ENCODE data around the gene ST6GAL1.
"Not testable (repeated sequence)": the region's sequence is repeated elsewhere in the genome, so short reads cannot be mapped to it uniquely, and the experiment has no call there.

Gene ST6GAL1, protein sequence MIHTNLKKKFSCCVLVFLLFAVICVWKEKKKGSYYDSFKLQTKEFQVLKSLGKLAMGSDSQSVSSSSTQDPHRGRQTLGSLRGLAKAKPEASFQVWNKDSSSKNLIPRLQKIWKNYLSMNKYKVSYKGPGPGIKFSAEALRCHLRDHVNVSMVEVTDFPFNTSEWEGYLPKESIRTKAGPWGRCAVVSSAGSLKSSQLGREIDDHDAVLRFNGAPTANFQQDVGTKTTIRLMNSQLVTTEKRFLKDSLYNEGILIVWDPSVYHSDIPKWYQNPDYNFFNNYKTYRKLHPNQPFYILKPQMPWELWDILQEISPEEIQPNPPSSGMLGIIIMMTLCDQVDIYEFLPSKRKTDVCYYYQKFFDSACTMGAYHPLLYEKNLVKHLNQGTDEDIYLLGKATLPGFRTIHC

DNA sequence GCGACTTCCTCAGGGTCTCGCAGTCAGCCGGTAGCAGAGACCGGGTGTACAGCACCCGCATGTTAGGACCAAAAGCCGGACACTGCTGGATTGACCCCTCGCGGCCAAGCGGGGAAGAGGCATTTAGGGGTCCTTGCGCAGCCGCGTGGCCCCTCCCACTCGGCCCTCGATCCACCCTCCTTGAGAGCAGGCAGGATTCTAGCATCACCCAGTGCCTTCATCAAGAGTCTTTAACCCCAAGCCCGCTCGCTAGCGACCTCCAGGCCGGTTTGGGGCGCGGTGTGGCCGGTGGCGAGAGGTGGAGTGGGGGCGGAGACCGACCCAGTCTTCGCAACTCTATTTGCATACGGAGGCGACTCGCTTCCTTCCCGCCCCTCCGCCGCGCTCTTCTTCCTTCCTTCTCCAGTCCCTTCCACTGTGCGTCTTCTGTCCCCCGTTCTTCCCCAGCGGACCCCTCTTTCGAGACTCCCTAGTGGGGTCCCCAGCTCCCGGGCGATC lies at the start of gene ST6GAL1:
ST6GAL1 (plus strand) TSS at position 384 of the 498 bp plus-strand sequence. CDS start 112,178 bp downstream, outside the sequence.
- peak in 1 of 2 donors; percentile 48 for DNase-seq (ENCODE audit: low read depth in 1 of 2, low spot score in 1 of 2)

DNA sequence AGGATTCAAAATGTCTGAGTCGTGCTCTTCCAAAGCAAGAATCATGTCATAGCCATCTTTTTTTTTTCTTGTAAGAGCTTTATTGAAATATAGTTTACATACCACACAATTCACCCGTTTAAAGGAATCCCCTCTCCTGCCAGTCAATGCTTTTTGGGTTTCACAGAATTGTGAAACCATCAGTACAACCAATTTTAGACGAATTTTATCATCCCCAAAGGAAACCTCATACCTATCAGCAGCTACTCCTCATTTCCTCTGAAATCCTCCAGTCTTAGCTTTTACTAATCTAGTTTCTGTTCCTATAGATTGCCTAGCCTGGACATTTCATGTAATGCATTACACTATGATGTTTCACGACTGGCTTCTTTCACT lies 48.2 kb upstream of the ST6GAL1 start:
- DNase-seq (ENCODE audit: low read depth in 1 of 2, low spot score in 1 of 2) = peak in 1 of 2 donors; percentile 21

DNA sequence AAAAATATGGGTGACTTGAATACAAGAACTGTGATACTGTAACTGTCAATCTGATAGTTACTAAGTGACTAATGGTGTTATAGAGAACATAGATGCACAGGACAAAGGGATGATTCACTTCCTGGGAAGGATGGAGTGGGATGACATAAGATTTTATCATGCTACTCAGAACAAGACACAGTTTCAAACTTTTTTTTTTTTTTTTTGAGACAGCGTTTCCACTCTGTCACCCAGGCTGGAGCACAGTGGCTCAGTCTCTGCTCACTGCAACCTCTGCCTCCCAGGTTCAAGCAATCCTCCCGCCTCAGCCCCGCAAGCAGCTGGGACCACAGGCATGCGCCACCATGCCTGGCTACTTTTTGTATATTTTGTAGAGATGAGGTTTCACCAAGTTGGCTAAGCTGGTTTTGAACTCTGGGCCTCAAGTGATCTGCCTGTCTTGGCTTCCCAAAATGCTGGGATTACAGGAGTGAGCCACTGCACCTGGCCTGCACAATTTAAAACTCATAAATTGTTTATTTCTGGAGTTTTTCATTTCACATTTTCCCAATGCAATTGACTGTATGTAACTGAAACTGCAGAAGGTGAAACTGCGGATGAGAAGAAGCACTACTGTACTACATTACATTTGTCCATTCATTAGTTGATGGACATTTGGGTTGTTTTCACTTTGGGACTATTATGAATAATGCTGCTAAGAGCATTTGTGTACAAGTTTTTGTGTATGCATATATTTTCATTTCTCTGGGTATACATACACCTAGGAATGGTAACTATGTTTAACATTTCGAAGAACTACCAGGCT lies 47.2 kb upstream of the ST6GAL1 start:
- DNase-seq (ENCODE audit: low read depth in 1 of 2, low spot score in 1 of 2) = peak; percentile 17 to 41

DNA sequence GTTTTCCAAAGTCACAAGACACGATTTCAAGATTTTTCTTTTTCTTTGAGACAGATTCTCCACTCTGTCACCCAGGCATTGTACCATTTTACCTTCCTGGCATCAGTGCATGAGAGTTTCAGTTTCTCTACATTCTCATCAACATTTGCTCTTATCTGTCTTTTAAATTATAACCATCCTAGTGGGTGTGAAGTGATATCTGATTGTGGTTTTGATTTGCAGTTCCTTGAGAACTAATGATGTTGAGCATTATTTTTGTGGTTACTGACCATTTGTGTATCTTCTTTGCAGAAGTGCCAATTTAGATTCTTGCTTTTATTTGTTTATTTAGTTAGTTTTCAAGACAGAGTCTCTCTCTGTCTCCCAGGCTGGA lies 46.7 kb upstream of the ST6GAL1 start:
- DNase-seq (ENCODE audit: low read depth in 1 of 2, low spot score in 1 of 2) = no peak

DNA sequence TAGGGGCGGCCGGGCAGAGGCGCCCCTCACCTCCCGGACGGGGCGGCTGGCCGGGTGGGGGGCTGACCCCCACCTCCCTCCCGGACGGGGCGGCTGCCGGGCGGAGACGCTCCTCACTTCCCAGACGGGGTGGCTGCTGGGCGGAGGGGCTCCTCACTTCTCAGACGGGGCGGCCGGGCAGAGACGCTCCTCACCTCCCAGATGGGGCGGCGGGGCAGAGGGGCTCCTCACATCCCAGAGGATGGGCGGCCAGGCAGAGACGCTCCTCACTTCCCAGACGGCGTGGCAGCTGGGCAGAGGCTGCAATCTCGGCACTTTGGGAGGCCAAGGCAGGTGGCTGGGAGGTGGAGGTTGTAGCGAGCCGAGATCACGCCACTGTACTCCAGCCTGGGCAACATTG lies 45.5 kb upstream of the ST6GAL1 start:
- DNase-seq (ENCODE audit: low read depth in 1 of 2, low spot score in 1 of 2) = not testable (repeated sequence)

DNA sequence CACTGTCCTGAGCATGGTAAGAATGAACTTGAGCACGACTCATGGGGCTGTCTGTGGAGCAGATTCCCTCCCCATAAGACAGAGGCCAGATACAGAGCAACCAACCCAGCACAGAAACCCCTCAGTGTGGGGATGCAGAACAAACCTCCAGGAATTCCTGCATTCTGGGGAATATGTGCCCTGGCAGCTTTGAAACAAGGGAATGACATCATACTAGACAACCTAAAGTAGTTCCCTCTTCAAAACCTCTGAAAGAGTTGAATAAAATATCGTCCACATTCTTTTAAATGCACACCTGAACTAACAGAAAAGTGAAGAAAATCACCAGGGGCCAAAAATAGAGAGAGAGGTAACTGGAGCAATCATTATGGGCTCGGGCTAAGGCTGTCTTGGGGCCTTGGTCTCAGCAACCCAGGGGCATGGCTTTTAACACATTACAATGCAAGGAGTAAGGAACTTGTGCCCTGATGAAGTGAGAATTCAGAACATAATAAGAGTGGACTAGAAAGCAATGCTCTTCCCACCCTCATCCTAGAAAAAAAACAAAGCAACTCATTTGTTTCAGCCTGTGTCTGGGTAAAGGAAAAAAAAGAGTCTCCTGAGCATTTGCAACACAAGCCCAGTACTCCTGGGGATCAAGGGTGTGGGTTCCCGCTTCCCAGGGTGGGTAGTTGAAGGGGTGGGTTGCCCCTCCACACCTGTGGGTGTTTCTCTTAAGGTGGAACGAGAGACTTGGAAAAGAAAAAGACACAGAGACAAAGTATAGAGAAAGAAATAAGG lies 43.9 kb upstream of the ST6GAL1 start:
- DNase-seq (ENCODE audit: low read depth in 1 of 2, low spot score in 1 of 2) = no peak

DNA sequence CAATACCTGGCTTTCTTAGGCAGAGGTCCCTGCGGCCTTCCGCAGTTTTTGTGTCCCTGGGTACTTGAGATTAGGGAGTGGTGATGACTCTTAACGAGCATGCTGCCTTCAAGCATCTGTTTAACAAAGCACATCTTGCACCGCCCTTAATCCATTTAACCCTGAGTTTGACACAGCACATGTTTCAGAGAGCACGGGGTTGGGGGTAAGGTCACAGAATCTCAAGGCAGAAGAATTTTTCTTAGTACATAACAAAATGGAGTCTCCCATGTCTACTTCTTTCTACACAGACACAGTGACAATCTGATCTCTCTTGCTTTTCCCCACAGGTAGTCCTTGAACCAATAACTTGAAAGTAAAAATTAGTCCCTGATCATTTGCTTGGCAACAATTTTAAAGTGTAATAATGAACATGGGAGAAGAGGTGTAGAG lies 42.8 kb upstream of the ST6GAL1 start:
- DNase-seq (ENCODE audit: low read depth in 1 of 2, low spot score in 1 of 2) = not testable (repeated sequence)

DNA sequence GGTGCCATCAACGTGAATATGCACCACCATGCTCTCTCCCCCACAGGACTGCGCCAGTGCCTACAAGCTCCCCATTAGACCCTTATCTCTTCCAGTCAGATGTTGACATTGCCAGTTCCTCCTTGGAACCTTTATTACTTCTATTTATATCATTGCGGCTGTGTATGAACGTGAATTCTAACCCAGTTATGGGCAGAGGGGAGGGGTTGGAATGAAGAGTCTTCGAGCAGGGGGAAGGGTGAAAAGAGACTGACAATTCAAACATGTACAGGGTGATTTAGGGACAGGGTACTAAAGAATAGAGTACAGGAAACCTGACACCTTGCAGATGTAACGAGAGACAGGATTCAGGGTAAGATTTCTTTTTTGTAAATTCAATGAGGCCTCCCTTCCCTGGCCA lies 41.8 kb upstream of the ST6GAL1 start:
- no peak for DNase-seq (ENCODE audit: low read depth in 1 of 2, low spot score in 1 of 2)

DNA sequence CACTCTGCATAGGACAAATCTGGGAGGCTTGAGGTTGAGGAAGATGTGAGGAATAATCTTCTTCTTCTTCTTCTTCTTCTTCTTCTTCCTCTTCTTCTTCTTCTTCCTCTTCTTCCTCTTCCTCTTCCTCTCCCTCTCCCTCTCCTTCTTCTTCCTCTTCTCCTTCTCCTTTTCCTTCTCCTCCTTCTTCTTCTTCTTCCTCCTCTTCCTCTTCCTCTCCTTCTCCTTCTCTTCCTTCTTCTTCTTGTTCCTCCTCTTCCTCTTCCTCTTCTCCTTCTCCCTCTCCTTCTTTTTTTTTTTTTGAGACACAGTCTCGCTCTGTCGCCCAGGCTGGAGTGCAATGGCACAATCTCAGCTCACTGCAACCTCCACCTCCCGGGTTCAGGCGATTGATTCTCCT lies 40.6 kb upstream of the ST6GAL1 start:
- DNase-seq (ENCODE audit: low read depth in 1 of 2, low spot score in 1 of 2) = not testable (repeated sequence)

DNA sequence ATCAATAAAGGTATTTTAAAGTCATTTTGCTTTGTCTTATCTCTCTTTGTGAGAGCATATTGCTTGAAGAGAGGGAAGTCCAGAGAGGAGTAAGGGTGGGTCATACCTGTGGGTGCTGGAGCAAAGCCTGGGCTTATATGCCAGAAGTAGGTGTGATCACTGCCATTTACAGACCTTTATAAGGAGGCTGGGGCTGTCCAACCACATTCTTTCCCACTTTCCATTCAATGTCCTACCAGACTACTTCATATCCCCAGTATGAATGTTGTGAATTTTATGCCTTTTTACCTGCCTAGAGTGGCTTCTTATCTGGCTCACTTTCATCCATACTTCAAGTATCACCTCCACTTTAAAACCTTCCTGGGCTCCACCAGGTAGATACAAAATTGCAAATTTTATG lies 39.4 kb upstream of the ST6GAL1 start:
- no peak for DNase-seq (ENCODE audit: low read depth in 1 of 2, low spot score in 1 of 2)

DNA sequence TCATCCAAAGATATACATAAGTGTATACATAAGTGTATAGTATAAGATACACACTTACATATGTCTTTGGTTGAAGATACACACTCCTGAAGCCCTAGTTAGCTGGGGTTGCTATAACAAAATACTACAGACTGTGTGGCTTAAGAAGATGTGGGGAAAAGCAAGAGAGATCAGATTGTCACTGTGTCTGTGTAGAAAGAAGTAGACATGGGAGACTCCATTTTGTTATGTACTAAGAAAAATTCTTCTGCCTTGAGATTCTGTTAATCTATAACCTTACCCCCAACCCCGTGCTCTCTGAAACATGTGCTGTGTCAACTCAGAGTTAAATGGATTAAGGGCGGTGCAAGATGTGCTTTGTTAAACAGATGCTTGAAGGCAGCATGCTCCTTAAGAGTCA lies 37.3 kb upstream of the ST6GAL1 start:
- DNase-seq (ENCODE audit: low read depth in 1 of 2, low spot score in 1 of 2) = not testable (repeated sequence)

DNA sequence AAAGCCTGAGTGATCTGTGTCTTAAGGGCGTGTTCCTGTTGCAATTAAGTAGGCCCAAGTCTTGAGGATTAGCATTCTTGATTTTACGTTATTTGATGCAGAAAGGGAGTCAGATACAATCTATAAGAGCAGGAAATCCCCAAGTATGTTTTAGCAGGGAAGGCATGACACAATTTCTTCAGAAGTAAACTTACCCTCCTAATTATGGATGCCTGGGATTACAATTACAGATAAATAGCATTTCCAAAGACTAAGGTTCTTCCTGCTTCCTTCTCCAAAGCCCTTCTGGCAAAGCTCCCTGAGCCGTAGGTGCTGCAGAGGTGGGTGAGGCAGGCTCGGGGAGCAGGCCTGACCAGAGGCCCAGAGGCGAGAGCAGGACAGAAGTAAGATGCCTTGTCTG lies 34.9 kb upstream of the ST6GAL1 start:
- DNase-seq (ENCODE audit: low read depth in 1 of 2, low spot score in 1 of 2) = no peak

DNA sequence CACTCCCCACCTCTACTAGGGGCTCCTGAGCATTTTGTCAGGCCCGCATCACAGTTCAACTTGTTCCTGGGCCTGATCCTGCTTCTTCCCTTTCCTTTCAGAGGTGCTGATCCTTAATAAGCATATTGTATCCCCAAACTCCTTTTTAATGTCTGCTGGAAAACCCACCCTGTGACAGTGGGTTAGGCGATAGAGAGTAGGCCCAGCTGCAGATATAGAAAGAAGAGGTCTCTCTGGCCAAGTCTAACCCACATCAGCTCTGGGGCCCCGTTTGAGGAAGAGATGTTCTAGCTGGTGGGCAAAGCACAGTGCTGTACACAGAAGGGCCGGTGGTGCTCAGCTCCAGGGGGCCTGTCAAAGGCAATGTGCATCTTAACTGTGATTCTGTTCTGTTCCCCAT lies 34.3 kb upstream of the ST6GAL1 start:
- DNase-seq (ENCODE audit: low read depth in 1 of 2, low spot score in 1 of 2) = no peak

DNA sequence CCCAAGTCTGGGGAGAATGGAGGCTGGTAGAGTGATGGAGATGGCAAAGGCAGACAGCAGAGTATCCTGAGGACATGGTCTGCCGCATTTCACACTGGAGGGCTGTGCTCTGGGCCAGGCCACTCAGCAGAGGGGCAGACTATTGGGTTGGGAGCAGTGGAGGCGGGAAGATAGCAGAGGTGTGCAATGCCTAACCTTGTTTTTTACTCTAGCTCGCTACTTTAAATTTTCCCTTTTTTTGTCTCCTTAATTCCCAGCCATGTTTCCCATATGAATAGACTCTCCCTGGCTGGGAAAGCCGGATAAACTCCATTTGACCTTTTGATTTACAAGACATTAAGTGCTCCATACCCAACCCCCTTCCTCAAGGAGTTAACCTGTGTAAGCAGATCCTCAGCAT lies 33.5 kb upstream of the ST6GAL1 start:
- no peak for DNase-seq (ENCODE audit: low read depth in 1 of 2, low spot score in 1 of 2)

DNA sequence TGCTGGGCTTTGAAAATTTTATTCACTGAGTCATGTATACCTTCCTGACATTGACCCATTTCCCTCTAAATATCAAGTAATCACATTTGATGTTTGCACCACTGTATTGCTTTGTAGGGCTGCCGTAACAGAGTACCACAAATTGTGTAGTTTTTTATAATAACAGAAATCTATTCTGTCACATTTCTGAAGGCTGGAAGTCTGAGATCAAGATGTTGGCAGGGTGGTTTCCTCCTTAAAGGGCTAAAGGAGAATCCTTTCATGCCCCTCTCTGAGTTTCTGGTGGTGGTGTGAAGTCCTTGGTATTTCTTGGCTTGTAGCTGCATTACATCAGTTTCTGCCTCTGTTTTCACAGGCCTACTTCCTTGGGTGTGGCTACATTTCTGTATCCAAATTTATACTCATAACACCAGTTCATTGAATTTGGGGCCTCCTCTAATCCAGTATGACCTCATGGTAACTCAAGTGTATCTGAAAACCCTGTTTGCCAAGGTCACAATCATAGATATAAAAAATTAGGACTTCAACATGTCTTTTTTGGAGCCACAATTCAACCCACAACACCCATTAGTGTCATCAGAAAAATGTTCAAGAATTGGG lies 29.1 kb upstream of the ST6GAL1 start:
- DNase-seq (ENCODE audit: low read depth in 1 of 2, low spot score in 1 of 2) = no peak

DNA sequence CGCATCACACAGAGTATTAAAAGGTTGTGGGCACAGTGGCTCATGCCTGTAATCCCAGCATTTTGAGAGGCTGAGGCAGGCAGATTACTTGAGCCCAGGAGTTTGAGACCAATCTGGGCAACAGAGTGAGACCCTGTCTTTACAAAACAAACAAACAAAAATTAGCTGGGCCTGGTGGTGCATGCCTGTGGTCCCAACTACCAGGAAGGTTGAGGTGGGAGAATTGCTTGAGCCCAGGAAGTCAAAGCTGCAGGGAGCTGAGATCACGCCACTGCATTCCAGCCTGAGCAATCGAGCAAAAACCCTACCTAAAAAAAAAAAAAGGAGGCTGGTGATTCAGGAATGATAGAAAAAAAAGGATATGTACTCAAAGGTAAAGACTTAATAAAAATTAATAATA lies 28.2 kb upstream of the ST6GAL1 start:
- no peak for DNase-seq (ENCODE audit: low read depth in 1 of 2, low spot score in 1 of 2)

DNA sequence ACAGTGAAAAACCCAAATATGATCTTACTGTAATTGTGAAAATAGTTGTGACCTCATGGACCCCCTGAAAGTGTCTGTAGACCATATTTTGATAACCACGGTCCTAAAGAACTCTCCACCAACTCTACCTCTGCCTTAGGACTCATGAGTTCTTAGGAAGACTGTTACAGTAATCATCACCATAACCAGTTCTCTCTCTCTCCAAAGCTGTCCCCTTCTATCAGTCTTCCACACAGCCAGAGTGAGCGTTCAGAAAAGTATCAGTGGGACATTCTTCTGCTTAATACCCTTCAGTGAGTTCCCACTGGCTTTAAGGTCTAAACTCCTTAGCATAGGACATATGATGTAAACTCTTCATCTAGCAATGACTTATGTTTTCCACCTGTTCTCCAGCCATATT lies 27.6 kb upstream of the ST6GAL1 start:
- no peak for DNase-seq (ENCODE audit: low read depth in 1 of 2, low spot score in 1 of 2)

DNA sequence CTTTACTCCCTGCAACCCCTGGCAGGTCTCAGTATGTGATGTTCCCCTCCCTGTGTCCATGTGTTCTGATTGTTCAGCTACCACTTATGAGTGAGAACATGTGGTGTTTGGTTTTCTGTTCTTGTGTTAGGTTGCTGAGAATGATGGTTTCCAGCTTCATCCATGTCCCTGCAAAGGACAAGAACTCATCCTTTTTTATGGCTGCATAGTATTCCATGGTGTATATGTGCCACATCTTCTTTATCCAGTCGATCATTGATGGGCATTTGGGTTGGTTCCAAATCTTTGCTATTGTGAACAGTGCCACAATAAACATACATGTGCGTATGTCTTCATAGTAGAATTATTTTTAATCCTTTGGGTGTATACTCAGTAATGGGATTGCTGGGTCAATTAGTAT lies 26.6 kb upstream of the ST6GAL1 start:
- DNase-seq (ENCODE audit: low read depth in 1 of 2, low spot score in 1 of 2) = not testable (repeated sequence)

DNA sequence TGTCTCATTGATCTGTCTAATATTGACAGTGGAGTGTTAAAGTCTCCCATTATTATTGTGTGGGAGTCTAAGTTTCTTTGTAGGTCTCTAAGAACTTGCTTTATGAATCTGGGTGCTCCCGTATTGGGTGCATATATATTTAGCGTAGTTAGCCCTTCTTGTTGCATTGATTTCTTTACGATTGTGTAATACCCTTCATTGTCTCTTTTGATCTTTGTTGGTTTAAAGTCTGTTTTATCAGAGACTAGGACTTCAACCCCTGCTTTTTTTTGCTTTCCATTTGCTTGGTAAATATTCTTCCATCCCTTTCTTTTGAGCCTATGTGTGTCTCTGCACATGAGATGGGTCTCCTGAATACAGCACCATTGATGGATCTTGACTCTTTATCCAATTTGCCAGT lies 23.3 kb upstream of the ST6GAL1 start:
- not testable (repeated sequence) for DNase-seq (ENCODE audit: low read depth in 1 of 2, low spot score in 1 of 2)

DNA sequence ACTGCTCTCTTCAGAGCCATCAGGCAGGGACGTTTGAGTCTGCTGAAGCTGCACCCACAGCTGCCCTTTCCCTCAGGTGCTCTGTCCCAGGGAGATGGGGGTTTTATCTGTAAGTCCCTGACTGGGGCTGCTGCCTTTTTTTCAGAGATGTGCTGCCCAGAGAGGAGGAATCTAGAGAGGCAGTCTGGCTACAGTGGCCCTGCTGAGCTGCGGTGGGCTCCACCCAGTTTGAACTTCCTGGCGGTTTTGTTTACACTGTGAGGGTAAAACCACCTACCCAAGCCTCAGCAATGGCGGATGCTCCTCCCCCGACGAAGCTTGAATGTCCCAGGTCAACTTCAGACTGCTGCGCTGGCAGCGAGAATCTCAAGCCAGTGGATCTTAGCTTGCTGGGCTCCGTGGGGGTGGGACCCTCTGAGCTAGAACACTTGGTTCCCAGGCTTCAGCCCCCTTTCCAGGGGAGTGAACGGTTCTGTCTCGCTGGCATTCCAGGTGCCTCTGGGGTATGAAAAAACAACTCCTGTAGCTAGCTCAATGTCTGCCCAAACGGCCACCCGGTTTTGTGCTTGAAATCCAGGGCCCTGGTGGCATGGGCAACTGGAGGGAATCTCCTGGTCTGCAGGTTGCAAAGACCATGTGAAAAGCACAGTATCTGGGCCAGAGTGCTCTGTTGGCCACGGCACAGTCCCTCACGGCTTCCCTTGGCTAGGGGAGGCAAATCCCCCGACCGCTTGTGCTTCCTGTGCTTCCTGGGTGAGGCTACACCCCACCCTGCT lies 21.1 kb upstream of the ST6GAL1 start:
- DNase-seq (ENCODE audit: low read depth in 1 of 2, low spot score in 1 of 2) = peak; percentile 36 to 52
